Left renal pelvis (tissue), 4 donors: ENCODE results near the gene DENND5A. TPM values are rescaled to one million over a fixed set of nuclear protein-coding genes. Genes with fewer than 3 reads are reported as not detected.
"Not testable (repeated sequence)": the region's sequence is repeated elsewhere in the genome, so short reads cannot be mapped to it uniquely, and the experiment has no call there.

Source experiments
- DNase-seq, 4 donors: peaks; one replicate each; pipeline ENCODE4 v3.0.0-alpha.2; 2013; ENCODE audit warnings: low read depth in 4 of 4, low spot score in 3 of 4
- polyA plus RNA-seq, 4 donors: library from polyadenylated mRNA; unstranded; fragments of 120-200 nt; gene quantifications; one replicate each; pipeline ENCODE4 v1.2.1, GENCODE V29; 2013; ENCODE audit not compliant: insufficient read length in 4 of 4

The DENND5A gene
- polyA plus RNA-seq, 4 donors, result 81.1 to 110 (median 93.6) TPM

DNA sequence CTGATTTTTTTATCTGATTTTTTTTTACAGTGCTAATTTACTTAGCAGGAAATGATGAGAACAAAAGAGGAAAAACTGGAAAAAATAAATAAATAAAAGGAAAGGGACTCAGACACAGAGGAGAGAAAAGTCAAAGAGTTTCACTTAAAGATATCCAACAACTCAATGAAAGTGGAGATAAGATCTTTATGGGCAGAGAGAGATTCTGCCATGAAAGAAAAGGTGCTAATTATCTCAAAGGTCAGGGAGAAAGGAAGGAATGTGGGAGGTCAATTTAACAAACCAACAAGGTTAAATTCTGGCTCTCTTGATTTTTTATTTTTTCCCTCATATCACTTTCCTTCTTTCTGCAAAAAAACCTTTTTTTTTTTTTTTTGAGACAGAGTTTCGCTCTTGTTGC is 86.0 kb downstream of the DENND5A start:
- DNase-seq, result no peak

DNA sequence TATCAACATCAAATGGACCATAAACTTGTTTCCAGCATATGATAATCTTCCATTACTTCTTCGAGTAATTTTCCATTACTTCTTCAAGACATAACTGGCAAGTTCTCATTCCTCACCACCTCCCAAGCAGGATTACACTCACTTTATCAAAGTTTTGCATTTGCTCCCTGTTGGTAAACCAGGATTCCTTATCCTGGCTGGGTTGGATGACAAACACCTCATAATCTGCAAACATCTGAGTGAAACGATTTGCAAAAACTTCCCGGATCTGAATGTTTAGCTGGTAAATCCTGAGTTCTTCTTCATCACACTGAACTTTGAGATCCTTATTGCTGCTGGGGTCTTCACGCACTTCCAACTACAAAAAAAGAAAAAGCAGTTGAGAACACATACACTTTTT is 86.4 kb downstream of the DENND5A start:
- no peak for DNase-seq

DNA sequence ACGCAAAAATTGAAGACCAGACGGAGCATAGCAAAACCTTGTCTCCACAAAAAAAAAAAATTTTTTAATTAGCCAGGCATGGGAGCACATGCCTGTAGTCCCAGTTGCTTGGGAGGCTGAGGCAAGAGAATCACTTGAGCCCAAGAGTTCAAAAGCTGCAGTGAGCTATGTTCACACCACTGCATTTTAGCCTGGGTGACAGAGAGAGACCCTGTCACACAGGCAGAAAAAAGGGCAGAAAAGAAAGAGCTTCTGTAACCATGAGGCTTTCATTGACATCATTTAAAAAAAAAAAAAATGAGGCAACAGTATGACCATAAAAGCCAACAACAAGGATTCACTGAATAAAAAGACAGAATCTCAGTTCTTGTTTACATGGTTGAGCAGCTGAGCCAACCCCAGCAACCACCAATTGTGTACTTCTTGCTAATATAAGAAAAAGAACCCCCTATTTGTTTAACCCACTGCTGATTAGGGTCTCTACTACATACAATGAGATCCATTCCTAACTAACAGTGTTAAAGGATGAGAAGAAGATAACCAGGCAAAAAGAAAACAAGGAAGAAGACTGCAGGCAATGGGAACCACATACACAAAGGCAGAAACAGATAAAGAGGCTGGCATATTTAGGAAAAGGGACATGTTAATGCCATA is 87.6 kb downstream of the DENND5A start:
- DNase-seq, result no peak

DNA sequence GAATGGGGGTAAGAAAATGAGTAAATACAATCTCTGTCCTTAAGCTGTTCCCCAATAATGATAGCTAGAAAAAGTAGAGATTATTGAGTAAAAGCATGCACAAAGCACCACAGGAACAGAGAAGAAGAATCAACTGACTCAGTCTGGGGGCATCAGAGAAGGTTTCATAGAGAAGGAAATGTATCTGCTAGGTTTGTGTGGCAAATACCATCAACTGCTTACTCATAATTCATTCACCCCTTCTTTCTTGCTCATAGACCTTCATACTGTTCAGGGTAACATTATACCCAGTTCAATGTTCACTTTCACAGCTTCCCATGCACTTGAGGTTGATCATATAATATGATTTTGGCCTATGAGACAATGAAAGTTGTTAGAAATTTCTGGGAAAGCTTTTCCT is 88.6 kb downstream of the DENND5A start:
- no peak for DNase-seq

DNA sequence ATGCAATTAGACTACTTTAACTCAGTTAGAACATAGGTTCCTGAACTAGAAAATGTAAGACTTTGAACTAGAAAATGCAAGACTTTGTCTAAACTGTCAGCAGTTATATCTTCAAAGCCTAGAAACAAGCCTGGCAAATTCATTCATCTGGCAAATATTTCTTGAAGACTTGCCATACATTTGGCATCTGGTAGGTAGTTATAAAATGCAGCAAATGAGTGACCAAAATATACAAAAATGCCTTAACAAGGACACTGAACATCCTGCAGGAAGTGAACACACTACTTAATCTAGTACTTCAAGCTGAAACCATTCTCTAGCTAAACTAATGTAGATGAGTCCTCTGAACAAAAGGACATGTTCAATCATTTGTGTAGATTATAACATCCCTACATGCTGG is 89.0 kb downstream of the DENND5A start:
- DNase-seq, result no peak

DNA sequence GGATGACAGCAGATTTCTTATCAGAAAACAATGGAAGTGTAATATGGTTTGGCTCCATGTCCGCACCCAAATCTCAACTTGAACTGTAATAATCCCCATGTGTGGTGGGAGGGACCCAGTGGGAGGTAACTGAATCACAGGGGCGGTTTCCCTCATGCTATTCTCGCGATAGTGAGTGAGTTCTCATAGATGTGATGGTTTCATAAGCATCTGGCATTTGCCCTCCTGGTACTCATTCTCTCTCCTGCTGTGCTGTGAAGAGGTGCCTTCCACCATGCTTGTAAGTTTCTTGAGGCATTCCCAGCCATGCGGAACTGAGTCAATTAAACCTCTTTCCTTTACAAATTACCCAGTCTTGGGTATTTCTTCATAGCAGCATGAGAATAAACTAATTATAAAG is 92.8 kb downstream of the DENND5A start:
- no peak for DNase-seq

DNA sequence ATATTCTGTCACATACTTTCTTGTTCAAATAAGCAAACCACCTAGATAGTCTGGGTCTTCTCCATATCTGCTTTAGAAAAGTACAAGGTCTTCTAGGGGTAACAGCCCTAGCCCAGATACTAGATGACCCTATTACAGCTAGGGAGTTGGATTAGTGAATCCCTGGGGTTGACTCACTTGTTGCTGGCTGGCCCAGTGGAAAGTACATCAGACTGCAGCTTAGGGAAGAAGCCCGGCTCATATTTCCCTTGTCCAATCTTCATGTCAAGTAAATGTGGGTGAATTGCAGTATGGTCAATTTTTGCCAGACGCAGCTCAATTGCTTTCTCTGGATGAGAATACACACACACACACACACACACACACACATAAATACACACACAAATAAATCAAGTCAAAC is 94.7 kb downstream of the DENND5A start:
- no peak for DNase-seq

DNA sequence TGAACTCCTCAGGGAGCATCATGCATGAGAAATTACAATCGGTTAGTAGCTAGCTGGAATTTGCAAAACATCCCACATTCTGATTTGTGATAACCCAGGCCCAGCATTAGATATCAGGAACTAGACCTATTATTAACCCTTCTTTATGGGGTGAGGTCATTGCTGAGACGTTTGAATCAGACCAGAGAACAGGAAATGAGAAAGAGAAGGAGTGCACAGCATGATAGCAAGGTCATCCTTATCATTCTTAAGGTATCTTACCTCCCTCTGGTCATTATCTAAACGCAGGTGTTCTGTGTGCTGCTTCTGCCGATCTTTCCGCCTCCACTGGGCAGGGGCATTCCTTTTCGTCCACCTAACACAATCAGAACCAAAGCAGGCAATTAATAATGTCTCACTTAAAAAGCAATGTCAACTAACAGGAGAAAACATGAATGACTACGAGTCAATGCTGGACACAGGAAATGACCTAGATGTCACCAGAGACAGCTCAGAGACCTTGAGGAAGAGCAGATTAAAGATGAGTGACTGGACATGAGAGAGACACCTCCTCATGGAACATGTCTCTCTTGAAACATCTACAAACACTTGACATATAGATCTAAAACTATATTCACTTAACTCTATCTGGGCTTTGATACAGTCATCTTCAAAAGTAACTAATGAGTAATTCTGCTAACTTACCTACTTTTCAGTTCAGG is 95.4 kb downstream of the DENND5A start:
- no peak for DNase-seq

DNA sequence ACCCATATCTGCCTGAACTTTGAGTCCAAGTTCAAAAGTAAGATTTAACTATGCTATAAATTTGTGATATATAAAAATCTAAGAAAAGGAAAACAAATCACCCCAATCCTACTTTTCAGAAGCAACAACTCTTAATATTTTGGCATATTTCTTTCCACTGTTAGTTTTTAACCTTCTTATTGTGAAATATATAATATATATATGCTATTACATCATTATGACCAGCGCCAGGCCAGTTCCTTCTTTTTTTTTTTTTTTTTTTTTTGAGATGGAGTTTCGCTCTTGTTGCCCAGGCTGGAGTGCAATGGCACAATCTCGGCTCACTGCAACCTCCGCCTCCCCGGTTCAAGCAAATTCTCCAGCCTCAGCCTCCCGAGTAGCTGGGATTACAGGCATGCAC is 103.2 kb downstream of the DENND5A start:
- DNase-seq, result not testable (repeated sequence)

DNA sequence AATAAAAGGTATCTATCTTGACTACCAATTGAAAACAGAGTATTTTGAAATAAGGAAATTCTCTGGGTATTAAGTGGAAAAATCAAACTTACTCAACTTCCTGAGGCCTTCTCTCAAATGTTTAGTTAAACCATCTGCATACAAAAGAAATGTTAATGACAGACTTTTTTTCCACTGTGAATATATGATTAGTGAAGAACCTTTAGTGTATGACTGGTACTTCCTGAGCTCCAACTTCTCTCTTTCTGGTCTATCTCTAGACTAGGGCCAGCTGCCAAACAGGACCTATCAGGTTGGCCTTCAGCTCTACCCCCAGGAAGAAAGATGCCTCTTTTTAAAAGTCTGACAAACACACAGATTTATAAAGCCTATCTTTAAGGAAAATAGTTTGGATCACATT is 105.0 kb downstream of the DENND5A start:
- DNase-seq, result no peak

DNA sequence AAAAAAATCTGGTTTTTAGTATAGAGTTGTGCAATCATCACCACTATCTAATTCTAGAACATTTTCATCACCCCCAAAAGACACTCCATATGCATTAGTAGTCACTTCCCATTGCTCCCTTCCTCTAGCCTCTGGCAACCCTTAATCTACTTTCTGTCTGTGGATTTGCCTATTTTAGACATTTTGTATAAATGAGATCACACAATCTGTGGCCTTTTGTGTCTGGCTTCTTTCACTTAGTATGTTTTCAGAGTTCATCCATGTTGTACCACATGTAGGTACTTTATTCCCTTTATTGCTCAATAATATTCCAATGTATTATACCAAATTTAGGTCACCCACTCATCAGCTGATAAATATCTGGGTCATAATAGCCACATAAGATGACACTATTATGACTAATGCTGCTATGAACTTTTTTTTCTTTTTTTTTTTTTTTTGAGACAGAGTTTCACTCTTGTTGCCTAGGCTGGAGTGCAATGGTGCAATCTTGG is 106.2 kb downstream of the DENND5A start:
- DNase-seq, result no peak

DNA sequence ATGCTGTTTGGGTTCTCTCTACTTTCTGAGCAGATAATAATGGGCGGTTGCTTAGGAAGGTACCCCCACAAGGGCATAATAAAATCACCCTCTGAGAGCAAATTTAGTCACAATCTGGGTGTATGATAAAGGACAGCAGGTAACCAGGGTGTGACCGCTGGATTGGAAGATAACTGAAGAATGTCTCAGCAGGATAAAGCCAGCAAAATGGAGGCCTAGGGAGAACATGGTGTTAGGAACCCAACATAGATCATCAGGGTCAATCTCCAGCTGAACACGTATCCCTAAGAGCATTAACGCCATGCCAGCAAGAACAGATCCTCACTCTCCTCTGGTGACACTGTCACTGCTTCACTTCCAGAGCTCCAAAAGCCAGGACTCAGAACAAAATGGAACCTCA is 109.2 kb downstream of the DENND5A start:
- DNase-seq, result no peak

DNA sequence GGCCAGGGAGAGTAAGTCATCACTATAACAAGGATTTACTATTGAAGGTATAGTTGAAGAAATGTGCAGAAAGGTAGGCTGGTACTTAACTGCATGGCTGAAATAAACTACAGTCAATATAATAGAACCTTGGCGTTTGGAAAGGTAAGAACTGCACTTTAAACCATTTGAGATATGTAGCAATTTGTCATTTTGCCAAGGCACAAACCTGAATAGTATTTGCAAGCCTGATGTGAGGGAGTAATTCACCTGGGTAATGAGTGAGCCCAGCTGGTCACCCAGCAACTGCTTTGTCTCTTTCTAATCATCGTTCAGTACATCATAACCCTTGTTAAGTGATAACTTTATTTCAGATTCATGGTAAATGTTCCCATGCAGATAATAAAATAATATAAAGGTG is 111.5 kb downstream of the DENND5A start:
- DNase-seq, result no peak

DNA sequence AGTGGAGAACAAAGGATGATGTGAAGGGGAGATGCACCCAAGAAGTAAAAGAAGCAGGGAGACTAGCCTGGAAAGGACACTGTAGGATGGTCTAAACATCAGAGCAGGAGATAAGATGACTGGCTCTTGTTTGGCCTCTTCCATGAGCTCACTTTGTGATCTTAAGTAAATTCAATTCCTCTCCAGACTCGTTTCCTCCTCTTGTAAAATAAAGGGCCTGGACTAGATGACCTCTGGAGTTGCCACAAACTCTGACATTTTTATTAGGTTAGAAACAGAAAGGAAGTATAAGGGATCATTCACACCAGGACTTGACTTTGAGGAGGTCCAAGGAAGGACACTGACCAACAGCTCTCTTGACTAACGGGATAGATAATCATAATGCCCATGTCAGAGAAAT is 113.5 kb downstream of the DENND5A start:
- no peak for DNase-seq

DNA sequence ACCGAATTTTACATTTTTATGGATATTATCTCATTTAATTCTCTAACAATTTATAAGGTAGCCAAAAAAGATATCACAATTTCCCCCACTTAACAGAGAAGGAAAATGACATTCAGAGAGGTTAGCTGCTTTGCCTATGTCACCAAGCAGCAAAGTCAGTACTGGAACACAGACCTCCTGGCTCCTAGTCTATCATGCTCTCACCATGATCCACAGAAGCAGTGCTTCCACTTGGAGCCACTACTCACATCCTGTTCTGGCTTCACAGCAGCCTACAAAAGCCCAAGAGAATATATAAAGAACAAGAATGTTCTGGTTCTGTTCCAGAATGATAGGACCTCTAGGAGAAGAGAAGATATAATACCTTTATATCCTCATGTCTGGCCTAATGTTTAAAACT is 114.2 kb downstream of the DENND5A start:
- DNase-seq, result no peak

DNA sequence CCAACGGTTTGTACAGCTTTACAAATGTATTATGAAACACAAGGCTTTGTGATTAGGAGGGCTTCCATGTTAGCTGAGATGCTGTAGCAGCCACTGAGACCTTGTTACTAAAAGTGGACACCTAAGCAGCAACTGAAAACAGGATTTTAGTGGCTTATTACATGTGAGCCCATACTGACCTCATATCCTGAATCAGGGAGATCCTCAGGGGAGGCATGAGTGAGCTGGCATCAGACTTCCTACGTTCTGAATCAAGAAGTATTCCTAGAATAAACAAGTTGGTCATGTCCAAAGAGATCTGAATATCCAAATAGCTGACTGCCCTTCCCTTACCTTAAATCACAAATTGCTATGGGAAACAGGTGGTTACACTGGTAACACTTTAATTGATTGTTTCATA is 114.6 kb downstream of the DENND5A start:
- no peak for DNase-seq

DNA sequence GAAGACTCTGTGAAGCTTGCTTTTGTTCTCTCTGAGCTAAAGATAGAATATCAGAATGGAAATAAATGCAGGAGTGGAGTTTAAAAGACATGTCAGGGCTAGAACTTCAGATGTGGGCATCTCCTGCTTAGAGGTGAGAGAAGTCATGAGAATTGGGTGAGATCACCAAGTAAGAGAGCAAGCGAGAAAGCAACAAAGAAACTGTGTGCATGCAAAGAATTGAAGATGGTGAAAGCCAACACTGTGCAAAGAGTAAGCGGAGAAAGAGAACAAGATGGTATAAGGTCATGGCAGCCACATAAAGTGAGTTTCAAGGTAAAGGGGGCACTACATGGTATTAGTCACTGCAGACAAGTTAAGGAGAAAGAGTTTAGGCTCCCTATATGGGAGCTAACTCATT is 116.4 kb downstream of the DENND5A start:
- no peak for DNase-seq

DNA sequence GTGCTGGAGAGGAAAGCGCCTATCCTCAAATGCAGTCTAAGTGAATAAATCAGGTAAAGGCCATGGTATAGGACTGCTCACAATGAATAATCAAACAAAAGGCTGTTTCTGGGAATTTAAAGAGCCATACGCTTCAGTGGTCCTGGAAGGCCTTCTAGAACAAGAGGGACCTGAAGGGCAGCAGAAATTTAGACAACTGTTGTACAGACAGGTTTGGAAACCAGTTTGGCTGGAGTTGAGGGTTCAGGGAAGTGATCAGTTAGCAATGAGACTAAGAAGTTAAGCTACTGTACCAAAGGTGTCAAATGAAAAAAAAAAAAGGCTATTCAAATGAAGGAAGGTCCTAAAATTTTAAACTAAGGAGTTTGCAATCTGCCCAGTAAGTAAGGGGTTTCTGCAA is 117.1 kb downstream of the DENND5A start:
- DNase-seq, result no peak

DNA sequence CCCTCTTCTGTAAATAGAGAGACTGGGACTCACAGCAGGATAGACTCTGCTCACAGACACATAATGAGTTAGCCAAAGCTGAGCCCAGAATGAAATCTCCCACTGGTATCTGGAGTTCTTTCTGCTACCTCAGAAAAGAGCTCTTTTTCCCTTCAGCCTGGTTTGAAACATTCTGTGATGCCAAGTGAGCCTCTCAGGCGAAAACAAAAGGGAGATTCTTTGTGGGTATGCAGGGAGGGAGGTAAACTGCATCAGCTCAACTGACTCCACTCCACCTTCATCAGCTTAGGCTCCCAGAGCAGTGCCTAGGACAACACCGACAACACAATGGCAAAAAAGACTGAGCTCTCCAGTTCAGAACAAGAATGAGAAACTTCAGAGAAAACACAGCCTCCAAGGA is 118.7 kb downstream of the DENND5A start:
- no peak for DNase-seq

DNA sequence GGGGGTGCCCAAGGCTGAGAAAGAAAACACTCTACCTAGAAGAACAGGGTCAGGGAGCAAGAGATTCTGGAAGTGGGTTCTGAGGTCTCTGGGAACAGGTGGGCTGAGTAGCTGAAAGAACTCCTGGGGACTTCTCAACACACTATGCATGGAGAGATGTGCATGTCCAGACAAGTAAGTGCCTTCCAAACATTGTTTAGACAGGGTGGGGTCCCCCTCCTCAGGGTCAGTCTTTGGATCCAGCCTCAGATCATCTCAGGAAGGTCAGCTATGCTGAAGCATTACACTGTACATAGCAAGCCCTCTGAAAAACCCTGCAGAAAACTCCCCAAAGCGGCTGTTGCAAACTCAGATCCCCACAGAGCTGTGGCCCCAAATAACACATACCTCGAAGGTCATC is 119.9 kb downstream of the DENND5A start:
- DNase-seq, result no peak

DNA sequence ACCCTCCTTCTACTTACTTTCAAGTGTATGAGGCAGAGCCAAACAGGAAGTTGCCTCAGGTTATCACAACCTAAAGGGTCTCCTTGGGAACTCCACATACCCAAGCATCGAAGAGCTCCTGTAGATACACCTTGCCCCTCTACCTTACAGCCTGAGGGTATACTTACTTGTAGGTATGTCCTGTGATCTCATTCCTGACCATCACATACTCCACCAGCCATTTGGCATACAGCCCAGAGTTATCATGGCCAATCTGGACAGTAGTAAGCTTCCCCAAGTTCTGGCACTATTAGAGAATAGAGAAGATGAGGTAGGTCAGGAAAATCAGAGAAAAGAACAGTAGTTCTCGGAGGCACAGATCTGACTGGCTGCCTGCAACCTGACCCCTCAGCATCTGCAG is 120.3 kb downstream of the DENND5A start:
- no peak for DNase-seq

DNA sequence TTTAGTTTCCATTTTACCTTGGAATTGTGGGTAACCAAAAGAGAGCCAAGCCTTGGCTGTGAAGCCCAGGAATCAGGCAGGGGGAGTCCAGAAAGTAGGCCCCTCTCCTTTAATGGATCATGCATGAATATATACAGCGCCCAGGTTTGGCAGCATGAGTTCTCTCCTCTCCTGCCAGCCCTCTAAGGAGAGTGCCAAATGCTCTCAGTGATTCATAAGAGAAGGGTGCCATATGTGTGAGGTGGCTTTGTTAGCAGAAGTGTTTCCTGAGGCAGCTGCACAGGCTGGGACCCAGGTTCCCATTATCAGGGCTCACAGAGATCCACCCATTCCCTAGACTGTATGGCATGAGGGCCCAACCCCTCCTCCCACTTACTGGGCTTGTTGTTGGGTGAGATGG is 121.4 kb downstream of the DENND5A start:
- no peak for DNase-seq

DNA sequence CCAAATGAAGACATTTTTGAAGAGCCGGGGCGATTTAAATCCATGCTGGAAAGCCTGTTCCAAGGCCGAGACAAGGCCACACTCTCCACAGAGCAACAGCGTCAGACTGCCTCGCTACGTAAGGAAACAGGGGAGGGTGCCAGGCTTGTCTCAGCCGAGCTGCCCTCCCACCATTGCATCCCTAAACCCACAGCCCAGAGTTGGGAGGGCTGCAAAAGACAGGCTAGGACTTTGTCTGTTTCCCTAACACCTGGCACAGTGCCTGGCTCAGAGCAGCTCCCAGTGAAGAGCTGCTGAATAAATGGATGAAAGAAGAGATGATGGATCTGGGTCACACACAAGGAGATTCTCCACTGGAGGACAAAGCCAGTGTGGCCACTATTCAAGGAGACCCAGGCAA is 122.4 kb downstream of the DENND5A start:
- DNase-seq, result no peak
